ENCODE results near the gene RHOT2. TPM values are rescaled to one million over a fixed set of nuclear protein-coding genes. Genes with fewer than 3 reads are reported as not detected.

Gene RHOT2
- total and polyA plus RNA-seq, 12 donors, result 34.7 to 462 (median 89.2) TPM

DNA sequence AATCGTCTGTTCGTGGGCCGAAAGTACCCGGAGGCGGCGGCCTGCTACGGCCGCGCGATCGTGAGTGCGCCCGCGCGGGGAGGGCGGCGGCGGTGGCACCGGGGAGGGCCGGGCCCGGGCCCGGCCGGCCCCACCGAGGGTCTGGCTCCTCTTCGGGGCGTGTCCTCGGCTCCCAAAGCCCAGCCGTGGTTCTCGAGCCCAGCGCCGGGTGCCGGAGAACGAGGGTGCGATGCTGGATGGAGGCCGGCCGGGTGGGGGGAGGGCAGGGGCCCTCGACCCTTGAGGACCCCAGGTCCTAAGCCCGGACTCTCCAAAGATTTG is 12.7 kb downstream of the RHOT2 start:
- peak overlapping the region; percentile 27 to 99 (median 46) for H3K4me3 ChIP-seq
- no peaks in the 10 kb centered on the region for H3K9me3 ChIP-seq (replicated peaks in 1 of 3)
- WGBS, 4 donors, result 0 to 1% (median 0%) methylated on average over 3 to 38 of the region's 38 CpGs
- peaks cover 0 to 19% of the 10 kb centered on the region in 2 donors for H3K36me3 ChIP-seq (replicated peaks in 1 of 2)
- H3K27me3 ChIP-seq, result no peaks in the 10 kb centered on the region
- H3K4me1 ChIP-seq (replicated peaks in 1 of 2), result peaks cover 27 to 41% of the 10 kb centered on the region in 2 donors
- intact Hi-C loops (cut with DNase I), result no loop called here
- peak overlapping the region; percentile 71 to 94 (median 86) for H3K27ac ChIP-seq
- TF ChIP-seq, protein P1, sequence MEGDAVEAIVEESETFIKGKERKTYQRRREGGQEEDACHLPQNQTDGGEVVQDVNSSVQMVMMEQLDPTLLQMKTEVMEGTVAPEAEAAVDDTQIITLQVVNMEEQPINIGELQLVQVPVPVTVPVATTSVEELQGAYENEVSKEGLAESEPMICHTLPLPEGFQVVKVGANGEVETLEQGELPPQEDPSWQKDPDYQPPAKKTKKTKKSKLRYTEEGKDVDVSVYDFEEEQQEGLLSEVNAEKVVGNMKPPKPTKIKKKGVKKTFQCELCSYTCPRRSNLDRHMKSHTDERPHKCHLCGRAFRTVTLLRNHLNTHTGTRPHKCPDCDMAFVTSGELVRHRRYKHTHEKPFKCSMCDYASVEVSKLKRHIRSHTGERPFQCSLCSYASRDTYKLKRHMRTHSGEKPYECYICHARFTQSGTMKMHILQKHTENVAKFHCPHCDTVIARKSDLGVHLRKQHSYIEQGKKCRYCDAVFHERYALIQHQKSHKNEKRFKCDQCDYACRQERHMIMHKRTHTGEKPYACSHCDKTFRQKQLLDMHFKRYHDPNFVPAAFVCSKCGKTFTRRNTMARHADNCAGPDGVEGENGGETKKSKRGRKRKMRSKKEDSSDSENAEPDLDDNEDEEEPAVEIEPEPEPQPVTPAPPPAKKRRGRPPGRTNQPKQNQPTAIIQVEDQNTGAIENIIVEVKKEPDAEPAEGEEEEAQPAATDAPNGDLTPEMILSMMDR (IDR thresholded peaks at IDR 0.05), result no peak
- no peak for DNase-seq

DNA sequence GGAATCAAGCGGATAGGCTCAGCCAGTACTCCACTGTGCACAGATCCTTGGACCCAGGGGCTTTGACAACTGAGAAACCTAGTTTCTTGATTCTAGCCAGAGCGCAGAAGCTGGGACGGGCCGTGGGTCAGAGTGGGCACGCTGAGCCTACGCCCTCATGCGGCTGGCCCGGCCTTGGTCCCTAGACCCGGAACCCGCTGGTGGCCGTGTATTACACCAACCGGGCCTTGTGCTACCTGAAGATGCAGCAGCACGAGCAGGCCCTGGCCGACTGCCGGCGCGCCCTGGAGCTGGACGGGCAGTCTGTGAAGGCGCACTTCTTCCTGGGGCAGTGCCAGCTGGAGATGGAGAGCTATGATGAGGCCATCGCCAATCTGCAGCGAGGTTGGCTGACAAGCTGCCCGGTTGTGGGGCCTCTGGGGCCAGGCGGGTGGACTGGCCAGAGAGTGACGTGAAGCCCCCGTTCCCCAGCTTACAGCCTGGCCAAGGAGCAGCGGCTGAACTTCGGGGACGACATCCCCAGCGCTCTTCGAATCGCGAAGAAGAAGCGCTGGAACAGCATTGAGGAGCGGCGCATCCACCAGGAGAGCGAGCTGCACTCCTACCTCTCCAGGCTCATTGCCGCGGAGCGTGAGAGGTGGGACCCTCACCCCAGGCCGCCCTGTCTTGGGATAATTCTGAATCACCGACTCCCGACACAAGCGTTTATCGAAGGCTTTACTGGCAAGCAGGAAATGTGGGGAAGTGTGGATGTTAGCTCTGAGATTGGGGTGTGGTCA is 13.2 kb downstream of the RHOT2 start:
- peak; percentile 78 to 89 (median 87) for DNase-seq
- intact Hi-C loops (cut with DNase I), result no loop called here
- peak overlapping the region; percentile 71 to 94 (median 86) for H3K27ac ChIP-seq
- TF ChIP-seq, protein P1 (IDR thresholded peaks at IDR 0.05), result peak in 1 of 6 experiments; percentile 5
- peak in 1 of 2 donors; percentile 34 for TF ChIP-seq POLR2A (IDR thresholded peaks at IDR 0.05)
- 37 to 62% (median 41%) methylated on average over 21 to 44 of the region's 44 CpGs for WGBS, 4 donors
- H3K9me3 ChIP-seq (replicated peaks in 1 of 3), result no peaks in the 10 kb centered on the region
- H3K36me3 ChIP-seq (replicated peaks in 1 of 2), result peaks cover 0 to 19% of the 10 kb centered on the region in 2 donors
- H3K4me1 ChIP-seq (replicated peaks in 1 of 2), result peaks cover 27 to 41% of the 10 kb centered on the region in 2 donors
- H3K4me3 ChIP-seq, result peak overlapping the region; percentile 27 to 99 (median 46)
- H3K27me3 ChIP-seq, result no peaks in the 10 kb centered on the region

DNA sequence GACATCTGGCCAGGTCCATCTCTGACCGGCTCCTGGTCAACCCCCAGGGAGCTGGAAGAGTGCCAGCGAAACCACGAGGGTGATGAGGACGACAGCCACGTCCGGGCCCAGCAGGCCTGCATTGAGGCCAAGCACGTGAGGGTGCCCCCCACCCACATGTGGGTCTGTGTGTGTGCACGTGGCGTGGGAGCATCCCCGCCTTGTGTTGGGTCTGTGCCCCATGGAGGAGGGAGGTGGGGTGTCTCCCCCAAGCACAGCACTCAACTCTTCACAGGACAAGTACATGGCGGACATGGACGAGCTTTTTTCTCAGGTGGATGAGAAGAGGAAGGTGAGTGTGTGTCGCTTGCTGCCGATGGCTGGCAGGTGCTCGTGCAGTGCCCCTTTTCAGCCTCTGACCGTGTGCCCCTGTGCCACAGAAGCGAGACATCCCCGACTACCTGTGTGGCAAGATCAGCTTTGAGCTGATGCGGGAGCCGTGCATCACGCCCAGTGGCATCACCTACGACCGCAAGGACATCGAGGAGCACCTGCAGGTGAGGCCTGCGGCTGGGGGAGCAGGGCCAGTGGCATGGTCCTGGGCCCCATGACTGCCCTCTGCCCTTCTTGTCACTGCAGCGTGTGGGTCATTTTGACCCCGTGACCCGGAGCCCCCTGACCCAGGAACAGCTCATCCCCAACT is 14.0 kb downstream of the RHOT2 start:
- Histone ChIP-seq H3K4me1 (replicated peaks in 1 of 2) (peaks cover 27 to 41% of the 10 kb centered on the region in 2 donors), H3K27ac (peak overlapping the region in 1 of 5 donors; percentile 94), H3K36me3 (replicated peaks in 1 of 2) (peaks cover 0 to 26% of the 10 kb centered on the region in 2 donors), H3K9me3 (replicated peaks in 1 of 3) (no peaks in the 10 kb centered on the region), H3K4me3 (peak overlapping the region in 1 of 4 donors; percentile 99), H3K27me3 (no peaks in the 10 kb centered on the region)
- TF ChIP-seq, protein P1 (IDR thresholded peaks at IDR 0.05), result no peak
- TF ChIP-seq POLR2A (IDR thresholded peaks at IDR 0.05), result no peak
- intact Hi-C loops (cut with DNase I), result no loop called here
- 69 to 73% (median 71%) methylated on average over 15 to 28 of the region's 28 CpGs for WGBS, 4 donors
- peak in 2 of 7 donors; percentile 59 to 74 for DNase-seq

All from adrenal gland (tissue), 12 donors.